Lower leg skin (tissue), 4 donors: ENCODE data around the gene AVPR2. TPM values are rescaled to one million over a fixed set of nuclear protein-coding genes. Genes with fewer than 3 reads are reported as not detected.

ENCODE experiments used
- DNase-seq, 2 donors: peaks; one replicate each; pipeline ENCODE4 v3.0.0-alpha.2; 2019; ENCODE audit warnings: low spot score in 2 of 2
- H3K4me3 ChIP-seq: fragments of 200-600 bp; sonication (generic); 2 replicates; pipeline ENCODE4 v1.5.1; 2017; ENCODE audit warnings: mild to moderate bottlenecking, low read depth; ENCODE audit not compliant: poor library complexity, severe bottlenecking
- POLR2A ChIP-seq, 2 donors: fragments of 450-650 bp; IDR thresholded peaks; one replicate each; pipeline ENCODE4 v1.6.1; 2016 to 2017; ENCODE audit warnings: antibody characterized with exemption in 2 of 2, mild to moderate bottlenecking in 1 of 2, moderate library complexity in 1 of 2
- WGBS, 2 donors: methylation state at CpG; one replicate each; pipeline ENCODE4 v1.1.5; 2018; 5-methylcytosine and 5-hydroxymethylcytosine counted together
- intact Hi-C: fragments of 100-400 bp; cut with DNase I; formaldehyde crosslinking; loops from one replicate; pipeline ENCODE4 v1.15.0; 2023; ENCODE audit warnings: low total_unique reads
- total RNA-seq, 4 donors: library from RNA; depleted of rRNA; stranded (reverse); fragments of >200 nt; gene quantifications; one replicate each; pipeline ENCODE4 v1.1.0, GENCODE V29; 2016
- TF ChIP-seq, protein P1 (sequence below), 3 donors: fragments of 450-650 bp; IDR thresholded peaks; one replicate each; pipeline ENCODE4 v1.5.1; 2016; ENCODE audit warnings: antibody characterized with exemption in 3 of 3, mild to moderate bottlenecking in 3 of 3, moderate library complexity in 2 of 3

Gene AVPR2
- total RNA-seq, 4 donors from 2014 or later = 0.53 to 2.6 (median 0.98) TPM

DNA sequence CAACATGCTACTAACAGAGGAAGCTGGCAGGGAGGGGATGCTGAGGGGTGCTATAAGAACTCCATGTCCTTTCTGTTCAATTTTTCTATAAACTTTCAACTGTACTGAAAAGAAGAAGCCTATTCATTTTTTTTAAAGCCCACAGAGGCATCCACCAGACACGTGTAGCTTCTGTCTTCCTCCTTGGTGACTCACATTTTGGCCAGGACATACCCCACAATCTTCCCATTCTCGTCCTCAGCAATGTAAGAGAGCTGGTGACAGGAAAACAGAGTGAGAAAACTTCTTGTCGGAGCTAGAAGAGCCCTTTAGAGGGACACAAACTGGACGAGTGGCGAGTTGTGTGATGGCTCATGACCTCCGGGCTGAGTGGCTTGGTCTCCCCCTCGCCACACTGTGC is 29.3 kb downstream of the AVPR2 start:
- DNase-seq = no peak
- intact Hi-C loops = no loop called here
- TF ChIP-seq, protein P1, sequence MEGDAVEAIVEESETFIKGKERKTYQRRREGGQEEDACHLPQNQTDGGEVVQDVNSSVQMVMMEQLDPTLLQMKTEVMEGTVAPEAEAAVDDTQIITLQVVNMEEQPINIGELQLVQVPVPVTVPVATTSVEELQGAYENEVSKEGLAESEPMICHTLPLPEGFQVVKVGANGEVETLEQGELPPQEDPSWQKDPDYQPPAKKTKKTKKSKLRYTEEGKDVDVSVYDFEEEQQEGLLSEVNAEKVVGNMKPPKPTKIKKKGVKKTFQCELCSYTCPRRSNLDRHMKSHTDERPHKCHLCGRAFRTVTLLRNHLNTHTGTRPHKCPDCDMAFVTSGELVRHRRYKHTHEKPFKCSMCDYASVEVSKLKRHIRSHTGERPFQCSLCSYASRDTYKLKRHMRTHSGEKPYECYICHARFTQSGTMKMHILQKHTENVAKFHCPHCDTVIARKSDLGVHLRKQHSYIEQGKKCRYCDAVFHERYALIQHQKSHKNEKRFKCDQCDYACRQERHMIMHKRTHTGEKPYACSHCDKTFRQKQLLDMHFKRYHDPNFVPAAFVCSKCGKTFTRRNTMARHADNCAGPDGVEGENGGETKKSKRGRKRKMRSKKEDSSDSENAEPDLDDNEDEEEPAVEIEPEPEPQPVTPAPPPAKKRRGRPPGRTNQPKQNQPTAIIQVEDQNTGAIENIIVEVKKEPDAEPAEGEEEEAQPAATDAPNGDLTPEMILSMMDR (IDR thresholded peaks at IDR 0.05) = no peak
- TF ChIP-seq POLR2A (IDR thresholded peaks at IDR 0.05) = no peak

DNA sequence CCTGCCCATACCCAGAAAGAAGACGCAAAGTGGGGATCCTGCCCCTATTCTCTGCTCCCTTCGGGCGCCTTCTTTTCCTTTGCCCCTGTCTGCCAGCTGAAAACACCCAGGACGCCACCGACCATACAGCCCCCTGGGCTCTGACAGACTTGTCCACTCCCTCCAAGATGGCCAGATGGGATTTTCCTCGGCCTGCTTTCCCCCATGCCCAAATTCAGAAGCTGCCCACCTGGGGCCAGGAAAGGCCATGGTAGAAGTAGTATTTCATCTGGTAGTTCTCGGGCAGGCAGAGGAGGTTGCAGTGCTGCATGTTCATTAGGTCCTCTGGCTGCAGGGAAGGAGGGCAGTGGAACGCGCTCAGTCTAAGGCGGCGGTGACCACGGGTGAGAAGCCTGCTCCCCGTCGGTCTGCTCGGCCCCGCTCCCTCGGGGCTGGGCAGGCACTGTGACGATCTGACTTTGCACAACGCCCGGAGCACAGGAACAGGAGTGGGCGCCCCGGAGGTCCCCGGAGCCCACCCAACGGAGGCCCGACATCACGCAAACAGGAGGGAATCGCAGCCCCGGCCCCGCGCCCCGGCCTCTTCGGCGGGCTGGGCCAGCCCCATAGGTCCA is 29.8 kb downstream of the AVPR2 start:
- H3K4me3 ChIP-seq = peak overlapping the region; percentile 58
- WGBS, 2 donors = 10 to 26% methylated on average over 6 to 29 of the region's 33 CpGs
- intact Hi-C loops = no loop called here
- TF ChIP-seq, protein P1 (IDR thresholded peaks at IDR 0.05) = no peak
- no peak for TF ChIP-seq POLR2A (IDR thresholded peaks at IDR 0.05)
- no peak for DNase-seq

More for the DNA sequence above, 29.3 kb downstream of the AVPR2 start:
- no peak overlapping the region for H3K4me3 ChIP-seq
- 27 to 44% methylated on average over 7 of the region's 7 CpGs for WGBS, 2 donors

DNA sequence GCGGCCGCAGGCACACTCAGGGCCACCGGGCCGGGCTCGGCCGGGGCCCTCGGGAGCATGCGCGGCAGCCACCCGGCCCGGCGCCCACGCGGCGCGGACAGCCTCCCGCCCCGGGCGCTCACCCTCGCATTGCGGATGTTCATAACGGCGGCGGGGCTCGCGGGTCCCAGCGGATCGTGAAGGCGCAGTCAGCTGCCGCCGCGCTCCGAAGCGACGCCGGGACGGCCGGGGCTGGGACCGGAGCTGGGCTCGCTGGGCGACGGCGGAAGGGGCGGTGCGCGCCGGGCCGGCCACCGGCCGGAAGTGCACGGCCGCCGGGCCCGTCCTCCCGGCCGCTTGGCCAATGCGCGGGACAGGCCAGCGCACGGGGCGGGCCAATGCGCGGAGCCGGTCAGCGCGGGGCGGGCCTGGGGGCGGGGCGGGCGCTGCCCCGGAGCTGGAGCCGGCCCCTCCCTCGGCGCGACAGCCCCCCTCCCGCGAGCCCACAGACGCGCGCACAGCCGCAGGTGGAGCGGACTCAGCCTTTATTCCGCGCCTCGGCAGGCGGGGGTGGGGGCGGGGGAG is 30.4 kb downstream of the AVPR2 start, which contains the start of gene NAA10:
TSS of gene NAA10 (minus strand) at position 276 of the 564 bp plus-strand sequence. CDS start at position 143, 133 bp downstream.
- WGBS, 2 donors = 31% methylated on average over 52 of the region's 87 CpGs; no CpG with 5 or more reads in 1 of the 2 donors
- TF ChIP-seq, protein P1 (IDR thresholded peaks at IDR 0.05) = no peak
- TF ChIP-seq POLR2A (IDR thresholded peaks at IDR 0.05) = no peak
- intact Hi-C loops = no loop called here
- H3K4me3 ChIP-seq = peak within 1 kb of the TSS; percentile 58
- DNase-seq = no peak

DNA sequence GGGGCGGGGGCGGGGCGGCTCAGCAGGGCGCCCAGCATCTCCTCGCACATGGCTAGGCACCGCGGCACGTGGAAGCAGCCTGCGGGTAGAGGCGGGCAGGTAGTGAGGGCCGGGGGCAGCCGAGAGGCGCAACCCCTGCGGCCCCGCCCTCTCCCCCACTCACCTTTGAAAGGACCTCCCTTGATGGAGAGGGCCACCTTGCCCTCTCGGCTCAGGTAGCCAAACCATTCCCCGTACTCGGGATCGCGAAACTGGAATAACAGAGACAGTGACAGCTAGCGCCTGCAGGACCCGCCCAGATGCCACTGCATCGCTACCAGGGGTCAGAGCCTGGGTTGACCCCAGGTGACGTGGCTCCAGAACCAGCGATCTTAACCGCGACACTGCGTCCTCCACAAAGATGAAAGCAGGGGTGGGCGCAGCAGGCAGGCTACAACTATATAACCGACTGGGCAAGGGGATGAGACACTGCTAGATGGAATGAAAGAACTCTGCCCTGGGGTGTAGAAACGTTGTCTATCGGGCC is 30.9 kb downstream of the AVPR2 start:
- no peak for TF ChIP-seq POLR2A (IDR thresholded peaks at IDR 0.05)
- TF ChIP-seq, protein P1 (IDR thresholded peaks at IDR 0.05) = no peak
- 30 to 40% methylated on average over 2 to 28 of the region's 32 CpGs for WGBS, 2 donors
- DNase-seq = no peak
- H3K4me3 ChIP-seq = no peak overlapping the region
- intact Hi-C loops = no loop called here

DNA sequence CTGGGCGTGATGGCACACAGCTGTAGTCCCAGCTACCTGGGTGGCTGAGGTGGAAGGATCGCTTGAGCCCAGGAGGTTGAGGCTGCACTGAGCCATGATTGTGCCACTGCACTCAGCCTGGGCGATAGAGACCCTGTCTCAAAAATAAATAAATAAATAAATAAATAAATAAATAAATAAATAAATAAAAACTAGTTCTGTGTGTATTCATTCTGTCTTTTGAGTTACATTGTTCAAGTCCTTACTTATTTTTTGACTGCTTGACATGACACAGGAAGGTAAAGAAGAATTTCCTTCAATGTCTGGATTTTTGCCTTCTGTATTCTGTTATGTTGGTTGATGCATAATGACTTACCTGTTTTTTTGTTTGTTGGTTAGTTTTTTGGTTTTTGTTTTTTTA is 32.6 kb downstream of the AVPR2 start:
- H3K4me3 ChIP-seq = no peak overlapping the region
- DNase-seq = no peak
- intact Hi-C loops = no loop called here
- WGBS, 2 donors = 82 to 100% methylated on average over 2 to 3 of the region's 3 CpGs
- TF ChIP-seq POLR2A (IDR thresholded peaks at IDR 0.05) = no peak
- TF ChIP-seq, protein P1 (IDR thresholded peaks at IDR 0.05) = no peak
